Right atrium auricular region (tissue), 2 donors: ENCODE results near the gene RASAL2. TPM values are rescaled to one million over a fixed set of nuclear protein-coding genes. Genes with fewer than 3 reads are reported as not detected.
A peak's percentile ranks its signal among the peaks of the same experiment; 100 is the strongest.

Source experiments
- DNase-seq: peaks from one replicate; pipeline ENCODE4 v3.0.0-alpha.2; 2019; ENCODE audit warnings: low spot score
- H3K27ac ChIP-seq, 2 donors: fragments of 200-600 bp; sonication (generic); 1 replicate in 1 of 2; 2 replicates in 1 of 2; pipeline ENCODE4 v1.5.1; 2016 to 2019
- H3K27me3 ChIP-seq, 2 donors: fragments of 200-600 bp; sonication (generic); one replicate each; pipeline versions ENCODE4 v1.5.1 to v1.6.0; 2017 to 2019
- H3K36me3 ChIP-seq: fragments of 200-600 bp; sonication (generic); one replicate; pipeline ENCODE4 v1.5.1; 2016
- H3K4me1 ChIP-seq, 2 donors: fragments of 200-600 bp; sonication (generic); one replicate each; pipeline versions ENCODE4 v1.5.1 to v1.6.0; 2017 to 2019
- H3K4me3 ChIP-seq, 2 donors: fragments of 200-600 bp; sonication (generic); 1 replicate in 1 of 2; 2 replicates in 1 of 2; pipeline ENCODE4 v1.5.1; 2017 to 2019; ENCODE audit warnings: mild to moderate bottlenecking in 1 of 2, moderate library complexity in 1 of 2
- H3K9me3 ChIP-seq, 2 donors: fragments of 200-600 bp; sonication (generic); one replicate each; pipeline ENCODE4 v1.5.1; 2019
- total RNA-seq, 2 donors: library from RNA; depleted of rRNA; stranded (reverse); fragments of >200 nt; gene quantifications; one replicate each; pipeline ENCODE4 v1.1.0, GENCODE V29; 2016
- TF ChIP-seq, protein P1 (sequence below), 2 donors: fragments of 200-600 bp; sonication (generic); IDR thresholded peaks; one replicate each; pipeline ENCODE4 v1.5.1; 2019; ENCODE audit warnings: antibody characterized with exemption in 2 of 2

The RASAL2 gene
- total RNA-seq, 2 donors from 2014 or later = 34.1 to 44.7 TPM

DNA sequence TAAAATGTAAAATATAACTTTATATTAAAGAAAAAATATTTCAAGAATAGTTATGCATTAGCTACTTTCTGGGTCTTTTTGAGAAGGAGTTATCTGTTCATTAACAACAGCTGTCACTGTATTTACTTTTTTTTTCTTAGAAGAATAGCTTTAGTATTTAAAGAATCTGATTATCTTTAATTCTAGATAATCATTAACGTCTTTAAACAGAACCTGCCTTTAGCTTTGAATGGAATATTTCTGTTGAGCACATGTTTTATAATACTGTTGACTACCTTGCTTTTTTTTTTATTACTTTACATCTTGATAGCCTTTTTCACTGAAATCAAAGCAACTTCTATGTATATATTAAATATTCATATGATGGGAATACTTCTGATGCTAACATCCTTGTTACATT is 270.9 kb downstream of the RASAL2 start:
- no peak for DNase-seq
- peaks cover 0 to 8% of the 10 kb centered on the region in 2 donors for H3K4me1 ChIP-seq
- no peaks in the 10 kb centered on the region for H3K27me3 ChIP-seq
- H3K36me3 ChIP-seq = no peaks in the 10 kb centered on the region
- no peak overlapping the region for H3K27ac ChIP-seq
- no peaks in the 10 kb centered on the region for H3K9me3 ChIP-seq
- TF ChIP-seq, protein P1, sequence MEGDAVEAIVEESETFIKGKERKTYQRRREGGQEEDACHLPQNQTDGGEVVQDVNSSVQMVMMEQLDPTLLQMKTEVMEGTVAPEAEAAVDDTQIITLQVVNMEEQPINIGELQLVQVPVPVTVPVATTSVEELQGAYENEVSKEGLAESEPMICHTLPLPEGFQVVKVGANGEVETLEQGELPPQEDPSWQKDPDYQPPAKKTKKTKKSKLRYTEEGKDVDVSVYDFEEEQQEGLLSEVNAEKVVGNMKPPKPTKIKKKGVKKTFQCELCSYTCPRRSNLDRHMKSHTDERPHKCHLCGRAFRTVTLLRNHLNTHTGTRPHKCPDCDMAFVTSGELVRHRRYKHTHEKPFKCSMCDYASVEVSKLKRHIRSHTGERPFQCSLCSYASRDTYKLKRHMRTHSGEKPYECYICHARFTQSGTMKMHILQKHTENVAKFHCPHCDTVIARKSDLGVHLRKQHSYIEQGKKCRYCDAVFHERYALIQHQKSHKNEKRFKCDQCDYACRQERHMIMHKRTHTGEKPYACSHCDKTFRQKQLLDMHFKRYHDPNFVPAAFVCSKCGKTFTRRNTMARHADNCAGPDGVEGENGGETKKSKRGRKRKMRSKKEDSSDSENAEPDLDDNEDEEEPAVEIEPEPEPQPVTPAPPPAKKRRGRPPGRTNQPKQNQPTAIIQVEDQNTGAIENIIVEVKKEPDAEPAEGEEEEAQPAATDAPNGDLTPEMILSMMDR (IDR thresholded peaks at IDR 0.05) = no peak
- H3K4me3 ChIP-seq = no peak overlapping the region

DNA sequence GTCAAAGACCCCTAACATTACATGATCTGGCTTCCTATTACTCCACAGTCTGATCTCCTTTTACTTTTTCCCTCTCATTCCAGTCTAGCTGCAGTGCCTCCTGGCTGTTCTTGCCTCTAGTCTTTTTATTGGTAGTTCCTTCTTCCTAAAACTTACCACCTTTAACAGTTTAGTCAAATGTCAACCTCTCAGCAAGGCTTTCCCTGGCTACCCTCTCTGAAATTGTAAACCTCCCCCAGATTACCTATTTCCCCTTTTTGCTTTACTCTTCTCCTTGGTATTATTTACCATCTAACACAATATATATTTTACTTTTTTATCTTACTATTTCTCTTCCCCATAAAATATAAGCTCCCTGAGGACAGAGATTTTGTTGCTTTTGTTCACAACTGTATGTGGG is 273.2 kb downstream of the RASAL2 start:
- no peak for DNase-seq
- TF ChIP-seq, protein P1 (IDR thresholded peaks at IDR 0.05) = no peak
- no peak overlapping the region for H3K27ac ChIP-seq
- no peaks in the 10 kb centered on the region for H3K27me3 ChIP-seq
- H3K4me3 ChIP-seq = no peak overlapping the region
- no peaks in the 10 kb centered on the region for H3K36me3 ChIP-seq
- H3K9me3 ChIP-seq = no peaks in the 10 kb centered on the region
- peaks cover 0 to 10% of the 10 kb centered on the region in 2 donors for H3K4me1 ChIP-seq

DNA sequence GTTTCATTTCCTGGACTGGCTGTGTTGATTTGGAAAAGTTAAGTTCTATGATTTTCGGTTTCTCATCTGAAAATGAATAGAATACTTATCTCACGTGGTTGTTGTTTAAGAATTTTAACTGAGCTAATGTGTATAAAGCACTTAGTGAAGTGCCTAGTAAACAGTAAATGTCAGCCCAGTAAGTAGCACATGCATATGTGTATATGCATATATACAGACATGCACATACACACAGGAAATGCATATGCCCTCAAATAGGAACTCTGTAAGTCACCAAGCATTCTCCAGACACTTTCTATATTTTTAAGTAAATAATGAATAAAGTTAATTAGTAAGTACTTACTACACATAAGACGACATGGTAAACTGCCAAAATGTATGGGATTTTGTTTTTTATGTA is 274.3 kb downstream of the RASAL2 start:
- TF ChIP-seq, protein P1 (IDR thresholded peaks at IDR 0.05) = no peak
- no peaks in the 10 kb centered on the region for H3K27me3 ChIP-seq
- H3K27ac ChIP-seq = no peak overlapping the region
- no peaks in the 10 kb centered on the region for H3K36me3 ChIP-seq
- no peaks in the 10 kb centered on the region for H3K9me3 ChIP-seq
- peaks cover 0 to 15% of the 10 kb centered on the region in 2 donors for H3K4me1 ChIP-seq
- no peak for DNase-seq
- H3K4me3 ChIP-seq = no peak overlapping the region

- TF ChIP-seq, protein P1 (IDR thresholded peaks at IDR 0.05) = no peak
- Histone ChIP-seq H3K9me3 (no peaks in the 10 kb centered on the region), H3K27ac (peak overlapping the region in 1 of 2 donors; percentile 16), H3K27me3 (no peaks in the 10 kb centered on the region), H3K36me3 (no peaks in the 10 kb centered on the region), H3K4me3 (peak overlapping the region in 1 of 2 donors; percentile 14), H3K4me1 (peaks cover 0 to 25% of the 10 kb centered on the region in 2 donors)
- DNase-seq = no peak
Observed at GRCh38 chr1:178371235-178371634, 277.3 kb downstream of the RASAL2 start.

GRCh38 chr1:178371933-178372388 is 278.1 kb downstream of the RASAL2 start:
- no peaks in the 10 kb centered on the region for H3K9me3 ChIP-seq
- peak overlapping the region in 1 of 2 donors; percentile 16 for H3K27ac ChIP-seq
- peak overlapping the region; percentile 1 to 14 for H3K4me3 ChIP-seq
- TF ChIP-seq, protein P1 (IDR thresholded peaks at IDR 0.05) = no peak
- H3K36me3 ChIP-seq = no peaks in the 10 kb centered on the region
- H3K27me3 ChIP-seq = no peaks in the 10 kb centered on the region
- peaks cover 0 to 30% of the 10 kb centered on the region in 2 donors for H3K4me1 ChIP-seq
- no peak for DNase-seq

GRCh38 chr1:178374016-178374415 is 280.1 kb downstream of the RASAL2 start:
- H3K27me3 ChIP-seq = no peaks in the 10 kb centered on the region
- peaks cover 0 to 30% of the 10 kb centered on the region in 2 donors for H3K4me1 ChIP-seq
- TF ChIP-seq, protein P1 (IDR thresholded peaks at IDR 0.05) = no peak
- H3K36me3 ChIP-seq = no peaks in the 10 kb centered on the region
- DNase-seq = no peak
- H3K9me3 ChIP-seq = no peaks in the 10 kb centered on the region
- no peak overlapping the region for H3K27ac ChIP-seq
- H3K4me3 ChIP-seq = no peak overlapping the region
